Fibroblast of villous mesenchyme (primary cell): Measurements from ENCODE around the gene LEPR. TPM values are rescaled to one million over a fixed set of nuclear protein-coding genes. Genes with fewer than 3 reads are reported as not detected.

Source experiments
- DNase-seq: peaks from one replicate; pipeline ENCODE4 v3.0.0-alpha.2; 2010; ENCODE audit warnings: low read depth
- H3K4me3 ChIP-seq: 2 replicates; pipeline ENCODE4 v1.5.1; 2011; ENCODE audit warnings: low read depth, mild to moderate bottlenecking, low read length
- total RNA-seq: library from RNA; depleted of rRNA; stranded (reverse); fragments of >200 nt; gene quantifications from 2 replicates; pipeline ENCODE4 v1.2.3, GENCODE V29; 2012
- TF ChIP-seq, protein P1 (sequence below): IDR thresholded peaks from 2 replicates; pipeline ENCODE4 v1.5.1; 2012; ENCODE audit warnings: low read depth, mild to moderate bottlenecking, low read length; ENCODE audit not compliant: insufficient read depth

LEPR gene
- total RNA-seq, 1 donor, result 92.8 TPM

DNA sequence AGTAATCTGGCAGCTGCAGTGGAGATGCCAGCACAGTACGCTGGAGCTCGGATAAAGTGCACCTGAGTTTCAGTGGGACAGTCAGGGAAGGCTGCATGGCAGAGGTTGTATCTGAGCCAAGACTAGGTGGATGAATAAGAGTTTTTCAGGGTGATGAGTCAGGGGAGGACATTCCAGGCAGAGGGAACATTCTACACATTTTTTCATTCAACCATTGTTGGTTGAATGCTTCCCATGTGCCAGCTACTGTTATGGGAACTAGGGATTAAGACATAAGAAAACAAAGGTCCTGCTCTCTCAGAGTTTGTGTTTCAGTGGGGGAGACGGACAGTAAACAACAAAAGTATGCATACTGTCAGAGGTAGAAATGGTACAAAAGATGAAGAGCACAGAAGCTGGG lies 5.2 kb downstream of the LEPR start:
- TF ChIP-seq, protein P1, sequence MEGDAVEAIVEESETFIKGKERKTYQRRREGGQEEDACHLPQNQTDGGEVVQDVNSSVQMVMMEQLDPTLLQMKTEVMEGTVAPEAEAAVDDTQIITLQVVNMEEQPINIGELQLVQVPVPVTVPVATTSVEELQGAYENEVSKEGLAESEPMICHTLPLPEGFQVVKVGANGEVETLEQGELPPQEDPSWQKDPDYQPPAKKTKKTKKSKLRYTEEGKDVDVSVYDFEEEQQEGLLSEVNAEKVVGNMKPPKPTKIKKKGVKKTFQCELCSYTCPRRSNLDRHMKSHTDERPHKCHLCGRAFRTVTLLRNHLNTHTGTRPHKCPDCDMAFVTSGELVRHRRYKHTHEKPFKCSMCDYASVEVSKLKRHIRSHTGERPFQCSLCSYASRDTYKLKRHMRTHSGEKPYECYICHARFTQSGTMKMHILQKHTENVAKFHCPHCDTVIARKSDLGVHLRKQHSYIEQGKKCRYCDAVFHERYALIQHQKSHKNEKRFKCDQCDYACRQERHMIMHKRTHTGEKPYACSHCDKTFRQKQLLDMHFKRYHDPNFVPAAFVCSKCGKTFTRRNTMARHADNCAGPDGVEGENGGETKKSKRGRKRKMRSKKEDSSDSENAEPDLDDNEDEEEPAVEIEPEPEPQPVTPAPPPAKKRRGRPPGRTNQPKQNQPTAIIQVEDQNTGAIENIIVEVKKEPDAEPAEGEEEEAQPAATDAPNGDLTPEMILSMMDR, result no peak
- H3K4me3 ChIP-seq, result no peak overlapping the region
- peak; percentile 56 for DNase-seq

DNA sequence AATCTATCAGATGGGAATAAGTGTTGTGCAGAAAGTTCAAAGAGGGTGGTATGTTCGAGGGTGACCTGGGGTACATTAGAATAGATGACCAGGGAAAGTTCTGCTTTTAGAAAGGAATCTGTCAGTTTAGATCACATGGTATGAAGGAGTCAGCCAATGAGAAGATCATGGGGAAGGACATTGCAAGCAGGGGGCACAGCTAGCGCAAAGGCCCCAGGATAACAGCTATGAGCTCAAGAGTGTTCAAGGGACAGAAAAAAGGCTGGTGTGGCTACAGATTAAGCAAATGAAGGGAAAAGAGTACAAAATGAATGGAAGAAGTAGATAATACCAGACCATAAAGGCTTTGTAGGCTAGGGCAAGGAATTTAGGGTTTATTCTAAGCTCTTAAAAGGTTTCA lies 8.6 kb downstream of the LEPR start:
- no peak overlapping the region for H3K4me3 ChIP-seq

DNA sequence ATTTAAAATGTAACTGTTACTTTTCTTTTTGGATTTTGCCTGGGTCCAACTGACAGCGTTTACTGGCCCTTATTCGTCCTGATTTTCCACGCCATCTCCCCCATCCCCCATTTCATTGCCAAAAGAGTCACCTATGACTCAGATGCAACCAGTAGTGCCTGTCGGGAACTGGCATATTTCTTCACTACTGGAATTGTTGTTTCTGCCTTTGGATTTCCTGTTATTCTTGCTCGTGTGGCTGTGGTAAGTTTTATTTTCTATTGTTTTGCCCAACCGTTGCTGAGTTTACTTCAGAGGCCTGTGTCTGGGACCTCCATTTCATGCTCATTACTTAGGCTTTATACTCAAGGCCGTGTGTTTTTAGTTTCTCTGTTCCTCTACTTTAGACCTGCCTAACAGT lies 9.3 kb downstream of the LEPR start:
- TF ChIP-seq, protein P1, result no peak
- no peak overlapping the region for H3K4me3 ChIP-seq
- DNase-seq, result peak; percentile 66

More for the DNA sequence above, 8.6 kb downstream of the LEPR start:
- no peak for DNase-seq
- TF ChIP-seq, protein P1, result no peak

DNA sequence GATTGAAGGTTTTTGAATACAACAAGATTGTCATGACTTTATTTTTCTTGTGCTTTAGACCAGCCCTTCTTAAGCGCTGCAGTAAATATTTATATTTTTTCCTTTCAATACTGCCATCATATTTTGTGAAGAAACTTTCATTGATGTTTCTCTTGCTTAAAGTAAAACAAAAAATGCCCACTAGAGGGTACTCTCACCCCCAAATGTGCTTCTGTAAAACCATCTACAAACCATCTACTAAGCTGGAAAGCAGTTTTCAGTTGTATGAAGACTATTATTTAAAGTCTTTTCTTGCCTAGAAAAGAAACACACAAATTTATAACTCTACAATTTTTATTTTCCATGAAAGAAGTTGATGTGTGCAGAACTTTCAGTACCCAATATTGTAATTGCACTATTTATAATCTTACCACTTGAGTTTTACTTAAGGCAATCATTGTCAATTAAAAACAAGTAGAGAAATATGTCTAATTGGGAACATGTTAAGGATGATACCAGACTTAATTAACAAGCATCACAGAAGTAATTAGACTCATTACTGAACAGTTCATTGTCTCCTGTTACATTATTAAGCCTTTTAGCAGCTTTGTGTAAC lies 10.7 kb downstream of the LEPR start:
- TF ChIP-seq, protein P1, result peak; percentile 64
- no peak overlapping the region for H3K4me3 ChIP-seq
- DNase-seq, result peak; percentile 64

DNA sequence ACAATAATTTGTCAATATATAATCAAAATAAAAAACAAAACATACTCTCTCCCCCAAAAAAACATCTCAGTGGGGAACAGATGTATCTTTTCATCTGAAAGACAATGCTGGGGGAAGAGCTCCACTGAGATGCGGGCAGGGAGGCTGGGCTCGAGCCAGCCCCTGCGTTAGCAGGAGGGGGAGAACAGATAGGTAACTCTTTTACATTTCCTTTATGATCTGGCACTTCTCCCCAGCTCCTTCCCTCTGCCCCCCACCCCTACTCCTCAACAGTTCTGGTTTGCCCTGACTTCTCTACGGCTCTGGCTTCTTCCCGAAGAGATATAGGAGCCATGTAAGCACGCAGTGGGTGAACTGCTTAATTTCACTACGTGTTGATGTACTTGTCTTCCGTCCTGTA lies 12.4 kb downstream of the LEPR start:
- TF ChIP-seq, protein P1, result no peak
- no peak for DNase-seq

DNA sequence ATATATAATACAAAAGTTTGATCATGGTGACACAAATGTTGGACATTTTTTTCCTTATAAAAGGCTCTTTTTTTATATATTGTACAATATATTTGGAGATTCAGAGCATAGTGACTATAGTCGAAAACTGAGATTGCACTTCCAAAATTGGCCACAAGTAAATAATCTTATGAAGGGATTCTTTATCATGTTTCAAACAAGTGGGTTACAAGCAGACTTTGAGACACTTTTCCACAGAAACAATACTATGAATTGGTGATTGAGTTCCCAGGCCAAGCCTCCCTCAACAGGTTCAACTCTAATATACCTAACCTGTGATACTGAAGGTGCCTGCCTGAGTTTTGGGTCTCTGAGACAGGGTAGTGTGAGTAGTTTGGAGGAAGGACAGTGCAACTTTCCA lies 13.8 kb downstream of the LEPR start:
- no peak for DNase-seq
- no peak overlapping the region for H3K4me3 ChIP-seq
- TF ChIP-seq, protein P1, result no peak

More for the DNA sequence above, 12.4 kb downstream of the LEPR start:
- H3K4me3 ChIP-seq, result no peak overlapping the region

DNA sequence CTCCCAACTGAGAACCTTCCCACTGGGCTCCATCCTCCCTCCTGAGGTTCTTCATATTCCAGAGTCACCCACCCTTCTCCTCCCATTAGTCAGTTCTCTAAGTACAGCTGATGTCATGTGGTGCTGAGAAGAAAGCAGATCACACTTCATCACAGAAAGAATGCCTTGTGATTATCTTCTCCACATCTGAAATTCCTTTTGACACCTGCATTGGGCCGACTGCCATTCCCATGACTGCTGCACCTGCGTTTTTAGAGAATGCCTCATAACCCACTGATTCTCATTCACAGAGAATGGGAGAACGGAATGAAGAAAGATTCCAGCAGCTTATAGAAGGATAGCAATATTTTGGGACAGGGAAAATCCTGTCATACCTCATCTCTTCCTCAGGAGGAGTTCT lies 14.3 kb downstream of the LEPR start:
- TF ChIP-seq, protein P1, result no peak
- no peak for DNase-seq

More for the DNA sequence above, 14.3 kb downstream of the LEPR start:
- H3K4me3 ChIP-seq, result no peak overlapping the region
